Gastroesophageal sphincter (tissue), 4 donors: ENCODE data around the gene DDX55. TPM values are rescaled to one million over a fixed set of nuclear protein-coding genes. Genes with fewer than 3 reads are reported as not detected.

Source experiments
- ATAC-seq: fragments of 150-250 bp; one replicate; pipeline ENCODE4 v1.9.1; 2016; ENCODE audit warnings: mild to moderate bottlenecking, moderate library complexity
- H3K27ac ChIP-seq, 4 donors: fragments of 200-600 bp; sonication (generic) in 3 of 4; 1 replicate in 3 of 4; 2 replicates in 1 of 4; pipeline ENCODE4 v1.5.1; 2016 to 2019
- H3K27me3 ChIP-seq: fragments of 200-600 bp; sonication (generic); one replicate; pipeline ENCODE4 v1.5.1; 2019
- H3K36me3 ChIP-seq, 2 donors: fragments of 200-600 bp; sonication (generic); one replicate each; pipeline ENCODE4 v1.5.1; 2019; ENCODE audit warnings: control low read depth in 1 of 2
- H3K4me1 ChIP-seq, 3 donors: fragments of 200-600 bp; sonication (generic); 1 replicate in 2 of 3; 2 replicates in 1 of 3; pipeline ENCODE4 v1.5.1; 2016 to 2019; ENCODE audit warnings: control low read depth in 2 of 3
- H3K4me3 ChIP-seq, 2 donors: fragments of 200-600 bp; sonication (generic); one replicate each; pipeline ENCODE4 v1.5.1; 2019; ENCODE audit warnings: mild to moderate bottlenecking in 1 of 2, moderate library complexity in 1 of 2
- H3K9me3 ChIP-seq, 3 donors: fragments of 200-600 bp; sonication (generic); one replicate each; pipeline ENCODE4 v1.5.1; 2017 to 2019; ENCODE audit warnings: control low read depth in 2 of 3
- CTCF ChIP-seq, 4 experiments: fragments of 200-600 bp in 2 of 4; fragments of 450-650 bp in 2 of 4; sonication (generic) in 1 of 4; IDR thresholded peaks; one replicate each; pipeline ENCODE4 v1.5.1; 2017 to 2019; ENCODE audit warnings: antibody characterized with exemption in 4 of 4, mild to moderate bottlenecking in 2 of 4, moderate library complexity in 2 of 4
- EP300 ChIP-seq: sonication (generic); formaldehyde crosslinking; IDR thresholded peaks from one replicate; pipeline ENCODE4 v1.6.1; 2017; ENCODE audit warnings: antibody characterized with exemption, mild to moderate bottlenecking
- POLR2A ChIP-seq, 2 donors: fragments of 450-650 bp; IDR thresholded peaks; one replicate each; pipeline ENCODE4 v1.6.1; 2017; ENCODE audit warnings: antibody characterized with exemption in 2 of 2, mild to moderate bottlenecking in 2 of 2, moderate library complexity in 1 of 2
- POLR2AphosphoS5 ChIP-seq: sonication (generic); formaldehyde crosslinking; IDR thresholded peaks from one replicate; pipeline ENCODE4 v1.6.1; 2017; ENCODE audit warnings: antibody characterized with exemption
- WGBS, 2 donors: methylation state at CpG; one replicate each; pipeline ENCODE4 v1.1.5; 2018; ENCODE audit warnings: low coverage in 1 of 2; 5-methylcytosine and 5-hydroxymethylcytosine counted together
- total RNA-seq, 4 donors: library from RNA; depleted of rRNA; stranded (reverse); fragments of >200 nt; gene quantifications; one replicate each; pipeline ENCODE4 v1.1.0, GENCODE V29; 2016

The DDX55 gene
- total RNA-seq, 4 donors from 2014 or later, result 15.3 to 22.6 (median 18.0) TPM

- peaks cover 0 to 79% of the 10 kb centered on the region in 2 donors for H3K36me3 ChIP-seq
- WGBS, 2 donors, result 83 to 84% methylated on average over 5 to 6 of the region's 7 CpGs
These were observed 42.0 kb downstream of the DDX55 start for GRCh38 chr12:123643911-123644310.

DNA sequence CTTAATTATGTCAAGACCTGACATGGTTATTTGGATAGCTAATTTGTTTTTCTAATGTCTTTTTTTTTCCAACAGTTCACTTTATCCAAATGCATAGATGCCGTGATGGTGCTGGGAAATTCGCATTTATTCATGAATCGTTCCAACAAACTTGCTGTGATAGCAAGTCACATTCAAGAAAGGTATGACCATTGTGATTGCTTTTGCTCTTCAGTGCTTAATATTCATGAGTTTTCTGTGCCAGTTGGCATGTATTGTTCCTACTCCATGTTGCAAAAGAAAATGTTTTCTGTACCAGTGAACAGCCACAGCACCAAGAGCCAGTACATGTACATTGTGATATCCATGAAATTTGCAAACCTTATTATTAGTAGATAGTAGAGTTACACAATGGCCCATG is 43.5 kb downstream of the DDX55 start:
- Histone ChIP-seq H3K9me3 (no peaks in the 10 kb centered on the region), H3K4me3 (no peak overlapping the region), H3K4me1 (no peaks in the 10 kb centered on the region), H3K36me3 (peaks cover 0 to 81% of the 10 kb centered on the region in 2 donors), H3K27me3 (no peaks in the 10 kb centered on the region), H3K27ac (no peak overlapping the region)
- WGBS, 2 donors, result 93 to 100% methylated on average over 2 to 3 of the region's 3 CpGs
- ATAC-seq, result no peak
- TF ChIP-seq POLR2A (IDR thresholded peaks at IDR 0.05) (no peak), POLR2AphosphoS5 (no peak), CTCF (IDR thresholded peaks at IDR 0.05) (no peak), EP300 (no peak)

More at GRCh38 chr12:123643911-123644310, 42.0 kb downstream of the DDX55 start:
- Histone ChIP-seq H3K27ac (no peak overlapping the region), H3K9me3 (no peaks in the 10 kb centered on the region), H3K4me3 (no peak overlapping the region), H3K27me3 (no peaks in the 10 kb centered on the region), H3K4me1 (no peaks in the 10 kb centered on the region)
- ATAC-seq, result no peak
- TF ChIP-seq CTCF (IDR thresholded peaks at IDR 0.05) (no peak), POLR2A (IDR thresholded peaks at IDR 0.05) (no peak), EP300 (no peak), POLR2AphosphoS5 (no peak)

GRCh38 chr12:123645878-123646277 is 44.0 kb downstream of the DDX55 start:
- Histone ChIP-seq H3K9me3 (no peaks in the 10 kb centered on the region), H3K36me3 (peaks cover 0 to 84% of the 10 kb centered on the region in 2 donors), H3K4me1 (no peaks in the 10 kb centered on the region), H3K27me3 (no peaks in the 10 kb centered on the region), H3K4me3 (no peak overlapping the region), H3K27ac (no peak overlapping the region)
- no peak for TF ChIP-seq EP300
- TF ChIP-seq CTCF (IDR thresholded peaks at IDR 0.05), result no peak
- no peak for TF ChIP-seq POLR2AphosphoS5
- no peak for TF ChIP-seq POLR2A (IDR thresholded peaks at IDR 0.05)
- ATAC-seq, result no peak
- whole genome bisulfite sequencing, 2 donors, result 74 to 83% methylated on average over 4 to 5 of the region's 5 CpGs

DNA sequence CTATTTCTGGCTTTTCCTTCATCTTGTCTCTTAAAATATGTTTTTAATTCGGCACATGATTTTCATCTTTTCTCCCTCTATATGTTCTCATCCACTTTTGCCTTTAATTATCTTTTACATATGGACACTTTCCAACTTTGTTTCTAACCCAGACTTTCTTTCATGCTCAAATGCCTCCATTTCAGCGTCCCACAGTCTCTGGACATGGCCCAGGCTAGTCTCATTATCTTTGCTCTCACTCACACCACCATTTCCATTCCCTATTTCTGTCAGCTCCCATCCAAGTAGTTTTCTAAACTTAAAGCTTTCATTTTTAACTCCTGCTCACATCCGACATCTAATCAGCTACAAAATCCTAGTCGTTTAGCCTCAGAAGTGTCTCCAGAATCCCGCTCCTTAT is 46.5 kb downstream of the DDX55 start:
- Histone ChIP-seq H3K36me3 (peaks cover 0 to 89% of the 10 kb centered on the region in 2 donors), H3K4me1 (no peaks in the 10 kb centered on the region), H3K9me3 (no peaks in the 10 kb centered on the region), H3K27ac (no peak overlapping the region), H3K27me3 (no peaks in the 10 kb centered on the region), H3K4me3 (no peak overlapping the region)
- ATAC-seq, result no peak
- TF ChIP-seq POLR2A (IDR thresholded peaks at IDR 0.05) (no peak), POLR2AphosphoS5 (no peak), CTCF (IDR thresholded peaks at IDR 0.05) (no peak)
- 85 to 91% methylated on average over 3 to 5 of the region's 5 CpGs for WGBS, 2 donors

DNA sequence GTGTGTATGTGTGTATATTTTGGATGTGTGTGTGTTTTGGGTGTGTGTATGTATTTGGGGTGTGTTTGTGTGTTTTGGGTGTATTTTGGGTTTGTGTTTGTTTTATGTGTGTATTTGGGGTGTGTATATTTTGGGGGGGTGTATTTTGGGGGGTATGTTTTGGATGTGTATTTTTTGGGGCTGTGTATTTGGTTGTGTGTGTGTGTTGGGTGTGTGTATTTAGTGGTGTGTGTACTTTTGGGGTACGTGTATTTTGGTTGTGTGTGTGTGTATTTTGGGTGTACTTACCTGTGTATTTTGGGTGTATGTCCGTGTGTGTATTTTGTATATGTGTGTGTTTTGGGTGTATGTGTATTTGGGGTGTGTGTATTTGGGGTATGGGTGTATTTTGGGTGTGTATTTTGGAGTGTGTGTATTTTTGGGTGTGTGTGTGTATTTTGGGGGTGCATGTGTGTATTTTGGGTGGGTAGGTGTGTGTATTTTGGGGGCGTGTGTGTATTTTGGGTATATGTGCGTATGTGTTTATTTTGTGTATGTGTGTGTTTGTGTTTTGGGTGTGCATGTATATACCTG is 52.3 kb downstream of the DDX55 start:
- no peak for TF ChIP-seq POLR2AphosphoS5
- TF ChIP-seq POLR2A (IDR thresholded peaks at IDR 0.05), result no peak
- no peak for TF ChIP-seq CTCF (IDR thresholded peaks at IDR 0.05)
- TF ChIP-seq EP300, result no peak
- WGBS, 2 donors, result 92 to 95% methylated on average over 2 to 4 of the region's 4 CpGs

More for the DNA sequence above, 52.3 kb downstream of the DDX55 start:
- no peak for ATAC-seq
- H3K36me3 ChIP-seq, result peaks cover 0 to 84% of the 10 kb centered on the region in 2 donors
- no peak overlapping the region for H3K27ac ChIP-seq
- no peak overlapping the region for H3K4me3 ChIP-seq
- H3K9me3 ChIP-seq, result no peaks in the 10 kb centered on the region
- H3K27me3 ChIP-seq, result no peaks in the 10 kb centered on the region
- no peaks in the 10 kb centered on the region for H3K4me1 ChIP-seq
